ENCODE measurements around the gene SH2D3C. TPM values are rescaled to one million over a fixed set of nuclear protein-coding genes. Genes with fewer than 3 reads are reported as not detected.

Gene SH2D3C
- total and polyA plus RNA-seq, 9 of the 15 experiments (the other 6 are each of a cell fraction or from before 2014, with no cell fraction given) = 0.03 to 1.2 (median 0.22) TPM; not detected in 1

DNA sequence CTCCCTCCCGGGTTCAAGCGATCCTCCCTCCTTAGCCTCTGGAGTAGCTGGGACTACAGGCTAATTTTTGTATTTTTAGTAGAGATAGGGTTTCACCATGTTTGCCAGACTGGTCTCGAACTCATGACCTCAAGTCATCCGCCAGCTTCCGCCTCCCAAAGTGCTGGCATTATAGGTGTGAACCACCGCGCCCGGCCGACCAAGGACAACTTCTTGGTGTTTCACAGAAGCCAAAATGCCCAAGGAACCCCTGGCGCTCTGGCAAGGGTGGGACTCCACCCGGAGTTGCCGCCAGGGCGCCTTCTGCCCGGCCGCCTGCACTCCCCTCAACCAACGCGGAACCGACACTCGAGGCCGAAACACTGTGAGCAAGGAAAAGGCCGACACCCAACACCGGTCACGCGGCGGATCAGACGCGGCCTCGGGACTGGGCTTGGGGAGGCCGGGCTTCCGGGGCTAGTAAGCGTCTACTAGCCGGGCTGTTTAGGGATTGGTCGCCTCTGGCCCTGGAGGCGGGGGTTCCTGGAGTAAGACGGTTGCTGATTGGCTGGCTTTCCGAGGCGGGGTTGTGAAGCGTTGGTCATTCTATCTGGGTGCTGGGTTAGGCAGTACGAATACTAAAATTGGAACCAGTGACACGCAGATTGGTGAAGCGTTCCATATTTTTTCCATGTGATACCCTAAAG lies 79.3 kb downstream of the SH2D3C start (continued):
- TF ChIP-seq, protein P1, sequence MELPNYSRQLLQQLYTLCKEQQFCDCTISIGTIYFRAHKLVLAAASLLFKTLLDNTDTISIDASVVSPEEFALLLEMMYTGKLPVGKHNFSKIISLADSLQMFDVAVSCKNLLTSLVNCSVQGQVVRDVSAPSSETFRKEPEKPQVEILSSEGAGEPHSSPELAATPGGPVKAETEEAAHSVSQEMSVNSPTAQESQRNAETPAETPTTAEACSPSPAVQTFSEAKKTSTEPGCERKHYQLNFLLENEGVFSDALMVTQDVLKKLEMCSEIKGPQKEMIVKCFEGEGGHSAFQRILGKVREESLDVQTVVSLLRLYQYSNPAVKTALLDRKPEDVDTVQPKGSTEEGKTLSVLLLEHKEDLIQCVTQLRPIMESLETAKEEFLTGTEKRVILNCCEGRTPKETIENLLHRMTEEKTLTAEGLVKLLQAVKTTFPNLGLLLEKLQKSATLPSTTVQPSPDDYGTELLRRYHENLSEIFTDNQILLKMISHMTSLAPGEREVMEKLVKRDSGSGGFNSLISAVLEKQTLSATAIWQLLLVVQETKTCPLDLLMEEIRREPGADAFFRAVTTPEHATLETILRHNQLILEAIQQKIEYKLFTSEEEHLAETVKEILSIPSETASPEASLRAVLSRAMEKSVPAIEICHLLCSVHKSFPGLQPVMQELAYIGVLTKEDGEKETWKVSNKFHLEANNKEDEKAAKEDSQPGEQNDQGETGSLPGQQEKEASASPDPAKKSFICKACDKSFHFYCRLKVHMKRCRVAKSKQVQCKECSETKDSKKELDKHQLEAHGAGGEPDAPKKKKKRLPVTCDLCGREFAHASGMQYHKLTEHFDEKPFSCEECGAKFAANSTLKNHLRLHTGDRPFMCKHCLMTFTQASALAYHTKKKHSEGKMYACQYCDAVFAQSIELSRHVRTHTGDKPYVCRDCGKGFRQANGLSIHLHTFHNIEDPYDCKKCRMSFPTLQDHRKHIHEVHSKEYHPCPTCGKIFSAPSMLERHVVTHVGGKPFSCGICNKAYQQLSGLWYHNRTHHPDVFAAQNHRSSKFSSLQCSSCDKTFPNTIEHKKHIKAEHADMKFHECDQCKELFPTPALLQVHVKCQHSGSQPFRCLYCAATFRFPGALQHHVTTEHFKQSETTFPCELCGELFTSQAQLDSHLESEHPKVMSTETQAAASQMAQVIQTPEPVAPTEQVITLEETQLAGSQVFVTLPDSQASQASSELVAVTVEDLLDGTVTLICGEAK (IDR thresholded peaks at IDR 0.05) = peak; percentile 72
- TF ChIP-seq, protein P1 (CRISPR knock-in tag; IDR thresholded peaks at IDR 0.05) = no peak
- TF ChIP-seq TBP (optimal IDR thresholded peaks at IDR 0.05; ENCODE audit: low read depth, low read length) (peak; percentile 86), ZEB2 (IDR thresholded peaks at IDR 0.05) (no peak), ZC3H11A (IDR thresholded peaks at IDR 0.05; ENCODE audit: low read depth, low read length) (no peak), RAD51 (IDR thresholded peaks at IDR 0.05; ENCODE audit: borderline replicate concordance, low read depth) (peak; percentile 68), ZNF3 (CRISPR knock-in tag; IDR thresholded peaks at IDR 0.05) (no peak), ZBED1 (IDR thresholded peaks at IDR 0.05) (0 out of 2 replicates have a peak, but pooled peaks have one; percentile 57), DIDO1 (tag; IDR thresholded peaks at IDR 0.05; ENCODE audit: low read depth) (peak; percentile 48; the same call in 1 of the 2 replicates), ZNF274 (IDR thresholded peaks at IDR 0.05; ENCODE audit: borderline replicate concordance, low read depth, low read length) (no peak), HDAC3 (IDR thresholded peaks at IDR 0.05; ENCODE audit: borderline replicate concordance, partially characterized antibody) (peak; percentile 18), GABPB1 (CRISPR knock-in tag; IDR thresholded peaks at IDR 0.05) (peak; percentile 85), HCFC1 (IDR thresholded peaks at IDR 0.05; ENCODE audit: low read depth, low read length) (0 out of 2 replicates have a peak, but pooled peaks have one; percentile 21), ATF1 (CRISPR knock-in tag; IDR thresholded peaks at IDR 0.05) (no peak), ATF1 (tag; IDR thresholded peaks at IDR 0.05) (peak; percentile 90), MTA3 (IDR thresholded peaks at IDR 0.05; ENCODE audit: borderline replicate concordance) (peak; percentile 85; the same call in 1 of the 2 replicates), CHD2 (IDR thresholded peaks at IDR 0.05; ENCODE audit: low read depth, low read length) (peak; percentile 53; the same call in 1 of the 2 replicates), CXXC5 (CRISPR knock-in tag; IDR thresholded peaks at IDR 0.05) (peak; percentile 93), COPS2 (conservative IDR thresholded peaks at IDR 0.05) (no peak)
- TF ChIP-seq, protein P2, sequence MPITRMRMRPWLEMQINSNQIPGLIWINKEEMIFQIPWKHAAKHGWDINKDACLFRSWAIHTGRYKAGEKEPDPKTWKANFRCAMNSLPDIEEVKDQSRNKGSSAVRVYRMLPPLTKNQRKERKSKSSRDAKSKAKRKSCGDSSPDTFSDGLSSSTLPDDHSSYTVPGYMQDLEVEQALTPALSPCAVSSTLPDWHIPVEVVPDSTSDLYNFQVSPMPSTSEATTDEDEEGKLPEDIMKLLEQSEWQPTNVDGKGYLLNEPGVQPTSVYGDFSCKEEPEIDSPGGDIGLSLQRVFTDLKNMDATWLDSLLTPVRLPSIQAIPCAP (CRISPR knock-in tag; IDR thresholded peaks at IDR 0.05; ENCODE audit: borderline replicate concordance) = peak; percentile 27; the same call in 1 of the 2 replicates
- TF ChIP-seq, protein P3, sequence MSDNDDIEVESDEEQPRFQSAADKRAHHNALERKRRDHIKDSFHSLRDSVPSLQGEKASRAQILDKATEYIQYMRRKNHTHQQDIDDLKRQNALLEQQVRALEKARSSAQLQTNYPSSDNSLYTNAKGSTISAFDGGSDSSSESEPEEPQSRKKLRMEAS (CRISPR knock-in tag; IDR thresholded peaks at IDR 0.05) = peak; percentile 97

Data from K562 (cell line).